Trophoblast cell (in vitro differentiated cells and primary cell): ENCODE data around the gene PCYT1B. TPM values are rescaled to one million over a fixed set of nuclear protein-coding genes. Genes with fewer than 3 reads are reported as not detected.

Experiments
- DNase-seq, 2 donors: peaks; one replicate each; pipeline ENCODE4 v3.0.0-alpha.2; 2016
- H2AFZ ChIP-seq: 2 replicates; pipeline ENCODE4 v1.6.1; 2013; ENCODE audit warnings: low read length, moderate library complexity, mild to moderate bottlenecking; ENCODE audit not compliant: insufficient read depth, poor library complexity
- H2AK5ac ChIP-seq: 2 replicates; pipeline ENCODE4 v1.6.1; 2013; ENCODE audit warnings: mild to moderate bottlenecking, low read length
- H2BK120ac ChIP-seq: 2 replicates; pipeline ENCODE4 v1.6.1; 2013; ENCODE audit warnings: low read length, mild to moderate bottlenecking, moderate library complexity; ENCODE audit not compliant: insufficient read depth, poor library complexity
- H2BK12ac ChIP-seq: 2 replicates; pipeline ENCODE4 v1.6.1; 2013; ENCODE audit warnings: mild to moderate bottlenecking, low read length, moderate library complexity
- H2BK5ac ChIP-seq: 2 replicates; pipeline ENCODE4 v1.6.1; 2013; ENCODE audit warnings: low read length, low read depth, moderate library complexity, mild to moderate bottlenecking; ENCODE audit not compliant: poor library complexity
- H3K14ac ChIP-seq: 2 replicates; pipeline ENCODE4 v1.6.1; 2013; ENCODE audit warnings: mild to moderate bottlenecking, low read length
- H3K18ac ChIP-seq: 2 replicates; pipeline ENCODE4 v1.6.1; 2013; ENCODE audit warnings: mild to moderate bottlenecking, low read length
- H3K23ac ChIP-seq: 2 replicates; pipeline ENCODE4 v1.6.1; 2013; ENCODE audit warnings: low read length
- H3K27ac ChIP-seq: 2 replicates; pipeline ENCODE4 v1.5.1; 2013; ENCODE audit warnings: low read depth, mild to moderate bottlenecking, inconsistent platforms, low read length, moderate library complexity
- H3K27me3 ChIP-seq: 2 replicates; pipeline ENCODE4 v1.6.1; 2013; ENCODE audit warnings: inconsistent platforms, mild to moderate bottlenecking, low read length, moderate library complexity; ENCODE audit not compliant: insufficient read depth
- H3K36me3 ChIP-seq, 2 experiments: 1 replicate in 1 of 2; 2 replicates in 1 of 2; pipeline ENCODE4 v1.6.1; 2013; ENCODE audit warnings: low read length in 2 of 2, mild to moderate bottlenecking in 2 of 2, moderate library complexity in 1 of 2; ENCODE audit not compliant: insufficient read depth in 2 of 2, control insufficient read depth in 1 of 2
- H3K4ac ChIP-seq: 2 replicates; pipeline ENCODE4 v1.6.1; 2013; ENCODE audit warnings: low read depth, mild to moderate bottlenecking, low read length, moderate library complexity
- H3K4me1 ChIP-seq, 2 experiments: 1 replicate in 1 of 2; 2 replicates in 1 of 2; pipeline ENCODE4 v1.6.1; 2013; ENCODE audit warnings: low read length in 2 of 2, mild to moderate bottlenecking in 2 of 2, moderate library complexity in 1 of 2; ENCODE audit not compliant: insufficient read depth in 2 of 2, control insufficient read depth in 1 of 2
- H3K4me2 ChIP-seq: 2 replicates; pipeline ENCODE4 v1.6.1; 2013; ENCODE audit warnings: inconsistent platforms, mild to moderate bottlenecking, low read length, moderate library complexity
- H3K4me3 ChIP-seq: 2 replicates; pipeline ENCODE4 v1.5.1; 2013; ENCODE audit warnings: mild to moderate bottlenecking, low read depth, low read length, inconsistent platforms
- H3K79me1 ChIP-seq: one replicate; pipeline ENCODE4 v1.6.1; 2013; ENCODE audit warnings: low read length
- H3K79me2 ChIP-seq: 2 replicates; pipeline ENCODE4 v1.6.1; 2013; ENCODE audit warnings: low read length, mild to moderate bottlenecking; ENCODE audit not compliant: control insufficient read depth, insufficient read depth, poor library complexity
- H3K9ac ChIP-seq: 2 replicates; pipeline ENCODE4 v1.6.1; 2013; ENCODE audit warnings: mild to moderate bottlenecking, low read length
- H3K9me3 ChIP-seq: 2 replicates; pipeline ENCODE4 v1.6.1; 2013; ENCODE audit warnings: low read depth, mild to moderate bottlenecking, control low read depth, inconsistent platforms, low read length; ENCODE audit not compliant: insufficient read depth
- H4K12ac ChIP-seq: 2 replicates; pipeline ENCODE4 v1.6.1; 2013; ENCODE audit warnings: low read depth, mild to moderate bottlenecking, low read length, moderate library complexity
- H4K8ac ChIP-seq: 2 replicates; pipeline ENCODE4 v1.6.1; 2013; ENCODE audit warnings: low read depth, mild to moderate bottlenecking, low read length, moderate library complexity
- H4K91ac ChIP-seq: one replicate; pipeline ENCODE4 v1.6.1; 2013; ENCODE audit warnings: low read depth, mild to moderate bottlenecking, low read length, moderate library complexity
- WGBS: extraction: QIAGEN DNeasy Blood & Tissue Kit; methylation state at CpG from one replicate; pipeline ENCODE4 v1.1.7; 2013; ENCODE audit warnings: missing lambda C conversion rate; ENCODE audit not compliant: insufficient read length, insufficient coverage; ENCODE audit errors: extremely low coverage; 5-methylcytosine and 5-hydroxymethylcytosine counted together
- polyA plus RNA-seq: library from polyadenylated mRNA; stranded (reverse); fragments of 200-250 nt; gene quantifications from 2 replicates; pipeline ENCODE4 v1.2.3, GENCODE V29; 2013

Gene PCYT1B
- 1.1 TPM in 2 replicates for polyA plus RNA-seq

DNA sequence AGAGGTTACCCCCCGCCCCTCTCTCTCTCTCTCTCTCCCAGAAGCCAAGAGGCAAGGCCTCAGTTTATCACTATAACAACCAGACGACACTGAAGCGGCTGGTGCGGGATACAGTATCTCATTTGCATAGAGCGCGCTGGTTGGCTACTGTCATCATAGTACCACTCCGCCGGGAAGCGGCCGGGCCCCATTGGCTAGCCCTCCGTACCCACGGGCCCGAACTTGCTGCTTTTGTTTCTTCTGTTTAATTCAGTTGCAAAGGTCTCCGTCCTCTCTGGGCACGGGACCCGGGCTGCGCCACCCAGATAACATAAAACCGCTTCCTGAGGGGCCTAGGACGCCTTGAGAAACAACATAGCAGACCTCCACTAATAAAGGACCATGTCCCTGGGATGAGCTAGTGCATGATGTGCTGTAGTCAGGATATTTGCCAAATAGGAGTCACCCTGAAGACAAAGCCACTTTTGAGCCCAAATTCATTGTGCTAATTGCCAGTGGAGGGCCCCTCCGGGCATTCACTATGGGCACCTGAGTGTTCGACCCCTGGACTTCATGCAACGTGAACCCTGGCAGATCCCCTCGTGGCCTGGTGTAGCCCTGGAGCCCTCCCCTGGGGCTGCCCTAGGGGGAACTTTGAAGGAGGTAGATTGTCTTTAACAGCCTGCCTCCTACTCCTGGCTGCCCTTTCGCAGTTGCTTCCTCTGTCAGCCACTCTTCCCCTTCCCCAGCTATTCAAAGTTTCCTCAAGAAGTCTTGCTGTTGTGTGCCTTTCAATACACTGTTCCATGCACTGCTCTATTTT is at the start of gene PCYT1B:
Gene PCYT1B (minus strand): TSS at position 91 of the 802 bp plus-strand sequence. CDS start 242 bp downstream, outside the sequence.
- no peak within 1 kb of the TSS for H3K9ac ChIP-seq
- H4K91ac ChIP-seq, result peak within 1 kb of the TSS; percentile 9
- H2AFZ ChIP-seq, result no peak within 1 kb of the TSS
- H3K4me1 ChIP-seq, result peaks cover 0 to 3% of the 10 kb centered on the region in 2 experiments
- no CpG with 5 or more reads among the region's 24 CpGs for WGBS
- H3K4ac ChIP-seq, result no peak within 1 kb of the TSS
- H3K4me3 ChIP-seq, result no peak within 1 kb of the TSS
- H3K27me3 ChIP-seq, result no peaks in the 10 kb centered on the region
- peak; percentile 28 to 64 for DNase-seq
- no peaks in the 10 kb centered on the region for H3K79me2 ChIP-seq
- H2AK5ac ChIP-seq, result no peak within 1 kb of the TSS
- no peak within 1 kb of the TSS for H3K27ac ChIP-seq
- peak within 1 kb of the TSS; percentile 87 for H3K4me2 ChIP-seq
- H3K36me3 ChIP-seq, result no peaks in the 10 kb centered on the region
- no peak within 1 kb of the TSS for H3K23ac ChIP-seq
- no peak within 1 kb of the TSS for H3K18ac ChIP-seq
- H2BK120ac ChIP-seq, result no peak within 1 kb of the TSS
- H4K8ac ChIP-seq, result peak within 1 kb of the TSS; percentile 57
- H3K9me3 ChIP-seq, result no peaks in the 10 kb centered on the region
- H2BK5ac ChIP-seq, result no peak within 1 kb of the TSS
- no peak within 1 kb of the TSS for H3K14ac ChIP-seq
- no peaks in the 10 kb centered on the region for H3K79me1 ChIP-seq
- H2BK12ac ChIP-seq, result no peak within 1 kb of the TSS
- H4K12ac ChIP-seq, result no peak within 1 kb of the TSS

DNA sequence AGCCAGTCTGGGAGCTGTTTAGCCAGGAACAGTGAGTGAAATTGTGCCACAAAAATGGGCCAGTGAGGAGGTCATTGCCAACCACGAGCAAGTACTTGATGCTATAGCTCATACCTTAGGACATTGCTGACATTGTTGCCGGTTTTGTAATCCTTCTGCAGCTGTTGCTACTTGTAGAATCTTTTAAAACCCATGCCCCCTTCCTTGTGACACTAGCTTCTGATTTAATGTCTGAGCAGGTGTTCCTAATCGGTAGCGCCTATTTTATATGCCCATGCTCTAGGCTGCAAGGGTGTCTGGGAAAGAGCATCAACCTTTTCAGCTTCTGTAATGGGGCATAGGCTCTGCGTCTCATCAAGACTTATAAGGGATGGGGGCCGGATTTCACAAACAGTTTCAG is 49.1 kb upstream of the PCYT1B start:
- H4K91ac ChIP-seq, result no peak overlapping the region
- no CpG with 5 or more reads among the region's 6 CpGs for WGBS
- no peak overlapping the region for H2AFZ ChIP-seq
- no peak overlapping the region for H3K14ac ChIP-seq
- no peak overlapping the region for H4K8ac ChIP-seq
- H3K36me3 ChIP-seq, result peaks cover 3% of the 10 kb centered on the region in 2 experiments
- H3K27me3 ChIP-seq, result no peaks in the 10 kb centered on the region
- no peak overlapping the region for H3K23ac ChIP-seq
- H3K79me2 ChIP-seq, result peaks cover 2% of the 10 kb centered on the region
- H2BK12ac ChIP-seq, result no peak overlapping the region
- H3K4ac ChIP-seq, result peak overlapping the region; percentile 6
- H2BK120ac ChIP-seq, result no peak overlapping the region
- no peak overlapping the region for H3K18ac ChIP-seq
- no peaks in the 10 kb centered on the region for H3K4me1 ChIP-seq
- no peak overlapping the region for H4K12ac ChIP-seq
- no peak overlapping the region for H3K4me2 ChIP-seq
- H3K9ac ChIP-seq, result no peak overlapping the region
- H3K9me3 ChIP-seq, result no peaks in the 10 kb centered on the region
- H3K79me1 ChIP-seq, result no peaks in the 10 kb centered on the region
- no peak overlapping the region for H2BK5ac ChIP-seq
- H3K4me3 ChIP-seq, result no peak overlapping the region
- H3K27ac ChIP-seq, result no peak overlapping the region
- no peak overlapping the region for H2AK5ac ChIP-seq
- DNase-seq, result peak; percentile 20 to 54

DNA sequence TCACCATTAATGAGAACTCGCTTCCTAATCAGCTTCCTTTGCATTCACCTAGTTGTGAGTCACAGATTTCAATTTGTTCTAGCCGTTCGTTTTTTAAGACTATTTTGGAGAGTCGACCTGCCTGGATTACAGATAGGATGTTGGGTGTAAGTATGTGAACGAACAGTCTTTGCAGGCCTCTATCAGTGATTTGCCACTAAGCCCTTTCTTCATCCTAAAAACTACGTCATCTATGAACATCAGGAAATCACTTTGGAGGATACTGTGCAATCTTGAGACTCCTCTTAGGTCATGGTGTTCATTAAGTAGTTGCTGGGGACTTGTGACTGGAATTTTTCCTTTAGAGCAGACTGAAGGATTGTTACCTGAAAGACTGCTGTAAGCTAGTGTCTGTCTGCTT is 47.7 kb upstream of the PCYT1B start:
- DNase-seq, result no peak
- no peak overlapping the region for H3K9ac ChIP-seq
- no peak overlapping the region for H4K12ac ChIP-seq
- peaks cover 2% of the 10 kb centered on the region for H3K79me2 ChIP-seq
- no peak overlapping the region for H3K27ac ChIP-seq
- H2AK5ac ChIP-seq, result no peak overlapping the region
- H3K4ac ChIP-seq, result no peak overlapping the region
- H3K4me2 ChIP-seq, result no peak overlapping the region
- no peak overlapping the region for H2BK12ac ChIP-seq
- no peak overlapping the region for H4K91ac ChIP-seq
- no peak overlapping the region for H3K23ac ChIP-seq
- H3K36me3 ChIP-seq, result peaks cover 0 to 1% of the 10 kb centered on the region in 2 experiments
- H3K4me3 ChIP-seq, result no peak overlapping the region
- H3K9me3 ChIP-seq, result no peaks in the 10 kb centered on the region
- no peaks in the 10 kb centered on the region for H3K79me1 ChIP-seq
- H3K18ac ChIP-seq, result no peak overlapping the region
- no peak overlapping the region for H4K8ac ChIP-seq
- H3K14ac ChIP-seq, result no peak overlapping the region
- no peak overlapping the region for H2AFZ ChIP-seq
- no peak overlapping the region for H2BK5ac ChIP-seq
- no peak overlapping the region for H2BK120ac ChIP-seq
- WGBS, result no CpG with 5 or more reads among the region's 6 CpGs
- no peaks in the 10 kb centered on the region for H3K4me1 ChIP-seq
- H3K27me3 ChIP-seq, result no peaks in the 10 kb centered on the region

GRCh38 chrX:24693453-24694202 is 46.5 kb upstream of the PCYT1B start, which contains the start of gene POLA1:
Gene POLA1 (plus strand): TSS chrX:24693918. CDS start chrX:24693962, 44 bp downstream.
- Histone ChIP-seq H3K27me3 (no peaks in the 10 kb centered on the region), H3K23ac (no peak within 1 kb of the TSS), H4K12ac (peak within 1 kb of the TSS; percentile 54), H3K14ac (peak within 1 kb of the TSS; percentile 79), H3K36me3 (no peaks in the 10 kb centered on the region), H2BK120ac (no peak within 1 kb of the TSS), H2AK5ac (no peak within 1 kb of the TSS), H3K4me3 (peak within 1 kb of the TSS; percentile 86), H2BK5ac (peak within 1 kb of the TSS; percentile 64), H2AFZ (peak within 1 kb of the TSS; percentile 83), H3K4ac (peak within 1 kb of the TSS; percentile 84), H3K9me3 (no peaks in the 10 kb centered on the region), H4K91ac (peak within 1 kb of the TSS; percentile 68), H2BK12ac (no peak within 1 kb of the TSS), H3K4me1 (no peaks in the 10 kb centered on the region), H3K79me2 (peaks cover 2% of the 10 kb centered on the region), H3K79me1 (no peaks in the 10 kb centered on the region), H3K18ac (peak within 1 kb of the TSS; percentile 90), H3K9ac (peak within 1 kb of the TSS; percentile 87), H4K8ac (peak within 1 kb of the TSS; percentile 91), H3K27ac (peak within 1 kb of the TSS; percentile 58), H3K4me2 (peak within 1 kb of the TSS; percentile 71)
- WGBS, result no CpG with 5 or more reads among the region's 70 CpGs
- DNase-seq, result peak; percentile 90 to 92
